HK-2 (cell line): ENCODE data around the gene MROH7.
A peak's percentile ranks its signal among the peaks of the same experiment; 100 is the strongest.

ENCODE experiments used
- DNase-seq: peaks from one replicate; pipeline ENCODE4 v3.0.0-alpha.2; 2018; ENCODE audit not compliant: unreplicated experiment

Gene MROH7

DNA sequence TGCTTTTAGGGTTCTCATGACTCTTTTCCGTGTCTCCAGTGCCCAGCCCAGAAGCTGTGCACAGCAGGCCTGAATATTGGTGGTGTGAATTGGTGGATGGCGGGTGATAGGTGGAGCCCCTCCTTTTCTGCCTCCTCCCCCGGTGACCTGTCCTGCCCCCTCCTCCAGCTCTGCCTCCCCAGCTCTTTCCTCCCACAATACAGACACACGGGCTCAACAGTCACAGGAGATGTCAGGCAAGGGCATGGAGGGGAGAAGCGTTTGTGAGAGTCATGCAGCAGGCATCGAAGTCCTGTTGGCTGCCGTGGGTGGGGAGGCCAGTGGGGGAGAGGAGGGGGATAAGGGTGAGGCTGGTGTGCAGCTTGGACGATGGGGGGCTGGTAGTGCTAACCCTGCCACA is 56.8 kb downstream of the MROH7 start:
- DNase-seq = no peak

DNA sequence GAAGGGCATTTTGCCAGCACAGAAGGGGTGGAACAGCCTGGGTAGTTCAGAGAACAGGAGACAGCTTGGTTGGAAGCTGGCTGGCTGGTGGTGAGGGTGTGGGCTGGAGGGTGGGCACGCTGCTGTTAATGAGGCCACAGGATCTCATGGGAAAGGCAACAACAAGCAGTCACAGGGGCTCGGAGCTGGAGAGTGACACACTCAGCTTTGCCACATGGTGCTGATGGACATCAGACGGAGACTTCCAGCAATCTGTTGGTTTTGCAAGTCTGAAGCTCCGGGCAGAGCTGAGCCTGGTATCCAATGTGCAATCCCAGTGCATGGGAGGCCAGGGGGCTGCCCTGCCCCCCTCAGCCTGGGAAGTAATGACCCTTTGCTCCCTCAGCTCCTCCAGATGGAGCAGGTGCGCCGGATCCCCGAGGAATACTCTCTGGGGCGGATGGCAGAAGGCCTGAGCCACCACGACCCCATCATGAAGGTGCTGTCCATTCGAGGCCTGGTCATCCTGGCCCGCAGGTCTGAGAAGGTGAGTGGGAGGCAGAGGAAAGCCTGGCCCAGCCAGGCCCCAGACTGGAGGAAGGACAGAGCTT is 58.4 kb downstream of the MROH7 start:
- DNase-seq = no peak

DNA sequence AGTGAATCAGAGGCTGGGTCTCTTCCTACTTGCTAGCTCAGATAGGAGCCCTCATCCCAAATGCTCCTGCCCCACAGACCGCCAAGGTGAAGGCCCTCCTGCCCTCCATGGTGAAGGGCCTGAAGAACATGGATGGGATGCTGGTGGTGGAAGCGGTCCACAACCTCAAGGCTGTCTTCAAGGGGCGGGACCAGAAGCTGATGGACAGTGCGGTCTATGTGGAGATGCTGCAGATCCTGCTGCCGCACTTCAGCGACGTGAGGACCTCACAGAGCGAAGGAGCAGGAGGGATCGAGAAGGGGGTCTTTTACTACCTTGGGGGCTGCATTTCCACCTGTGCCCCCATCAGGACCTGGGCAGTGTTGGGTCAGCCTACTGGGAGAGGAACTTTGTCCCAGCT is 59.5 kb downstream of the MROH7 start:
- DNase-seq = no peak

DNA sequence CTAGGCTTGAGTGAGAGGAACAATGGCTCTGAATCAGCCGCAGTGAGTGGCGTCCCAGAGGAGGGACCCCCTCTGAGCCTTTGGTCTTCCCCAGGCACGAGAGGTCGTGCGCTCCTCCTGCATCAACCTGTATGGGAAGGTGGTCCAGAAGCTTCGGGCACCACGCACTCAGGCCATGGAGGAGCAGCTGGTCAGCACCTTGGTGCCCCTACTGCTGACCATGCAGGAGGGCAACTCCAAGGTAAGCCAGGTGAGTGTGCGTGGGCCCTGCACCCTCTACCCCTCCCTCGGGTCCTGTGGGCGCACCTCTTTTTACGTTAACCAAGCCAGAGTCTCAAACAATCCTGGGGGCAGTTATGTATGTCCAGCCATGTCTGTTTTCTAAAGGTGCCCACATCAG is 60.4 kb downstream of the MROH7 start:
- no peak for DNase-seq

DNA sequence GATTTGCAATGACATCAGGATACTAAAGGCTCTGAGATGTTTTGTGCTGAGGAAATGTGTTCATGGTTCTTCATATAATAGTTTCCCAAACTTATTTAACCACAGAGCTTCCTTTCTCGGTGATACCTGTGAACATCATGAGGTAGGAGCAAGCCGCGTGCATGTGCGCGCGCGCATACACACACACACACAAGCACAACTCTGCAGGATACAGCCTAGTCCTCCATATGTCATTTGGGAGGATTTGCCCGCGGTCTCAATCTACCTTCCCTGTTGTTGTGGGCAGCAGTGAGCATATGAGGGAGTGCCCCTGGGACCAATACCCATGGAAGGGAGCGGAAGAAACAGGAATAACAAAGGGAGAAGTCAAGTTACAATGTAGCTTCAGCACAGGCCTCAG is 61.9 kb downstream of the MROH7 start:
- DNase-seq = no peak

DNA sequence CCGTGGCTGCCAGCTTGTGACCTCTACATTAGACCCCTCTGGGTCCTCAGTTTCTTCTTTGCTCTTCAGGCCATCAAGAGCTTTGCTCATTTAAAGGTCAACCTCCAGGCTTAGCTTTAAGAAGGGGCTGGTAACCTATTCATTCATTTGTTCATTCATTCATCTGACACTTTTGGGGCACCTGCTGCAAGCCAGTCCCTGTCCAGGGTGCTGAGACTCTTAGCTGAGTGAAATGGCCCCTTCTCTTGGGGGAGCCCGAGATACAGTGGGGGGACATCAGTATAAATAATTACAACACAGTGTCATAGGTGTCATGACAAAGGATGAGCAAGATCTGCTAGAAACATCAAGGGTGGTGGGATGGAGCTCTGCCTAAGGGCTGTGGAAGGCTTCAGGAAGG is 63.6 kb downstream of the MROH7 start:
- DNase-seq = no peak

DNA sequence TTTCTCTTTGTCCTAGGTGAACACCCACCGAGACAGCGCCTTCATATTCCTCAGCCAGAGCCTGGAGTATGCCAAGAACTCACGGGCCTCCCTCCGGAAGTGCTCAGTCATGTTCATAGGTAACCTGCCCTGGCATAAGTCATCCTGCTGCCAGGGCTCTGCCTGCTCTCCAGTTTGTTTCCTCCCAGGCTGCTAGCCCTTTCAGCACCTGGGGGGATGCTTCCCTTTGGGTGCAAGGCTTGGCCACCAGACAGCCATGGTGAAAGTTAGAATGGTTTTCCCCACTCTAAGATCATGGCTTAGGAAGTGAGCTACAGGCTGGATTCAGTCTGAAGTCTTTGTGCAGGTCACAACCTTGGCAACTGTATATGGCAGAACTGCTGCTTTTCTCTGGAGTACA is 64.8 kb downstream of the MROH7 start:
- DNase-seq = no peak

DNA sequence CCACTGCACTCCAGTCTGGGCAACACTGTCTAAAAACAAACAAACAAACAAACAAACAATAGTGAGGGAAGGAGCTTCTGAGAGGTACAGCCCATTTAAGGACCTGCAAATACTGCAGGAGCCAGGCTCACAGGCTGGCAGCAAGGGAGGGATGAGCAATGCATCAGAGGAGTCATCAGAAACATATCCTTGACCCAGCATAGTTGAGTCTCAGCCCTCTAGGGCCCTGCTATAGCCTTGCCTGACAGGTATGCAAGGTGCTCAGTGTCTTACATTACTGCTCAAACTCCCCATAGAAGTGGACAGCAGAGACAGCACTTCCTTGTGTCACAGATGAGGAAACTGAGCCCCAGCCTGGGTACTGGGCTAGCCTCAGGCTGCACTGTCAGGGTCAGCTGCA is 66.8 kb downstream of the MROH7 start:
- no peak for DNase-seq

DNA sequence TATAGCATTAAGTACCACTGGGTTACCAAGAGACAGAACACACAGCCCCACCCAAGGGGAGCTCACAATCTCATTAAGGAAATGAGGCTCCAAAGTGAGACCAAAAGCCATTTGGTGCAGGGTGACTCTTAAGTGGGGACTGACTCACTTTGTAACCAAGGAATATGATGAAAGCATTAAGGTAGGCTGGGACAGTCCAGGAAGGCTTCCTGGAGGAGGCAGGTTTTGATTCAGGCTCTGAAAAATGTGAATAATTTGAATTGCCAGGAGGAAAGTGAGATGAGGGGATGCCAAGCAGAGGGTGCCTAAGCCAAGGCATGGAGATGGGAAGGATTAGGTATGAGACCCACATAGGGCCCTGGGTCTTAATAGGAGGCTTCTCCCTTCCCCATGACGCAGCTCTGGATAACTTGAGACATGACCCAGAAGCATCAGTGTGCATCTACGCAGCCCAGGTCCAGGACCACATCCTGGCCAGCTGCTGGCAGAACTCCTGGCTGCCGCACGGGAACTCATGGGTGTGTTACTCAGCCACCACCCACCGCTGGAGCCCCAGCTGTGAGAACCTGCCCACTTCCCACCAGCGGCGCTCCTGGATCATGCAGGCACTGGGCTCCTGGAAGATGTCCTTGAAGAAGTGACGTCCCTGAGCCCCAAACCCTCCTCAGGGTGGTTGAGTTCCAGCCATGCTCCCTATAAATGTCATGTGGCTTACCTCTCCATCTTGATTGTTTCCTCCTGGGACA is 68.1 kb downstream of the MROH7 start:
- DNase-seq = no peak

DNA sequence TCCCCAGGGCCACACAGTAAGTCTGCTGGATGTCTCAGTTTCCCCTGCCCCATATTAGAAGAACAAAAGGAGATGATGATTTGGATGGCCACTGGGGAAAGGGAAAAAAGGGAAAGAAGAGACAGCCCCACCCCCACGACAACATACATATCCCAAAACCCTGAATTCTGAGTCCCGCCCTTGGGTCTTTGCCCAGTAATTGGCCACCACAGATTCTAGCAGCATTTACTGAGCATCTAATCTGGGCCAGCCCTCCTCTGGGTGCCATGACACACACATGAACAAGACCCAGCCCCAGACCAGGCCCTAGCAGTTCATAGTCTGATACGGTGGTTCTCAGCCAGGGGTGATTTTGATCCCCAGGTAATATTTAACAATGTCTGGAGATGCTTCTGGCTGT is 68.8 kb downstream of the MROH7 start:
- DNase-seq = no peak

DNA sequence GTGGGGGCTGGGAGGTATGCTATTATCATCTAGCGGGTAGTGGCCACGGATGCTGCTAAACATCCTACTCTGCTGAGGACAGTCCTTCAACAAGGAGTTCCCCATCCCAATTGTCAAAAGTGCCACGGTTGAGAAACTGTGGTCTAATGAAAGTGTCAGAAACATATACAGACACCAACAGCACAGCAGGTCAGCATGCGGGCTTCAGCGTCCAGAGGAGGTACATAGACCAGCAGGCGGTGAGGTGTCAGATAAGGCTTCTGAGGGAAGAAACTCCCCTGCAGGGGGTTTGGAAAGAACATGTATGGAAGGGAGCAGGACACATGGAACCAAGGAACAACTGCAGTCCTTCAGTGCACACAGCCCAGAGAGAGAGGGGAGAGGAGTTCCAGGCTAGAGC is 69.3 kb downstream of the MROH7 start:
- DNase-seq = no peak

DNA sequence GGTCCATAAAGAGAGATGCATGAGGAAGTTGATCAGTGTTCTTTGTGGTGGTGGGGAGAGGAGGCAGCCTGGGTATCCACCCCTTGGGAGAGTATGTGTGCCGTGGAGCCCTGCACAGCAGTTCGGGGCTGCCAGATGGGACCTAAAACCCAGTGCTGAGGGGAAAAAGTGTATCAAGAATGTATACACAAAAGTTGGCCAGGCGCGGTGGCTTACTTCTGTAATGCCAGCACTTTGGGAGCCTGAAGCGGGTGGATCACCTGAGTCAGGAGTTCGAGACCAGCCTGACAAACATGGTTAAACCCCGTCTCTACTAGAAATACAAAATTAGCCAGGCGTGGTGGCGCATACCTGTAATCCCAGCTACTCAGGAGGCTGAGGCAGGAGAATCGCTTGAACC is 70.0 kb downstream of the MROH7 start:
- DNase-seq = no peak

DNA sequence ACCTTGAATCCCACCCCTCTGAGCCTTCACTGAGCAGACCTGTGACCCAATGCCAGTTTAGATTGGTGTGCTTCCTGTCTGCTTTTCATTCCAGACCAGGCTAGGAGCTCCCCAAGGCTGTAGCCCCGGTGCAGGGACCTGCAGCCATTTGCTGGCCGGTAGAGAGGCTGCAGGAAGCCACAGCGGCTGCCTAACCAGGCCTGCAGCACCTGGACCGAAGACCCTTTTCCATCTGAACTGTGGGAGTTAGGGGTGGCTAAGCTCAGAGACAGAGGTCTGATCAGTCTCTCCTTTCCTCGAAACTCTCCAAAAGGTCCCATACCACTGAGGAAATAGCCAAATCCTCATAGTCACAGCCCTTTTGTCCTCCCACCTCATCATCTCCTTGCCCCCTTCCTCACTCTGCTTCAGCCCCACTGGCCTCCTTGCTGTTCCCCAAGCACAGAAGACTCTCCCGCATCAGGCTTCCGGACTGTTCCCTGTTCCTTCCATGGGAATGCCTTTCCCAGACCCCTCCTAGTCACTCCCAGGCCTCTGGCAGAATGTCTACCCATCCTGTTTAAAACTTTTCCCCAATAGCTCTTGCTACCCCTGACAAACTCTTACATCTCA is 73.4 kb downstream of the MROH7 start:
- DNase-seq = no peak

DNA sequence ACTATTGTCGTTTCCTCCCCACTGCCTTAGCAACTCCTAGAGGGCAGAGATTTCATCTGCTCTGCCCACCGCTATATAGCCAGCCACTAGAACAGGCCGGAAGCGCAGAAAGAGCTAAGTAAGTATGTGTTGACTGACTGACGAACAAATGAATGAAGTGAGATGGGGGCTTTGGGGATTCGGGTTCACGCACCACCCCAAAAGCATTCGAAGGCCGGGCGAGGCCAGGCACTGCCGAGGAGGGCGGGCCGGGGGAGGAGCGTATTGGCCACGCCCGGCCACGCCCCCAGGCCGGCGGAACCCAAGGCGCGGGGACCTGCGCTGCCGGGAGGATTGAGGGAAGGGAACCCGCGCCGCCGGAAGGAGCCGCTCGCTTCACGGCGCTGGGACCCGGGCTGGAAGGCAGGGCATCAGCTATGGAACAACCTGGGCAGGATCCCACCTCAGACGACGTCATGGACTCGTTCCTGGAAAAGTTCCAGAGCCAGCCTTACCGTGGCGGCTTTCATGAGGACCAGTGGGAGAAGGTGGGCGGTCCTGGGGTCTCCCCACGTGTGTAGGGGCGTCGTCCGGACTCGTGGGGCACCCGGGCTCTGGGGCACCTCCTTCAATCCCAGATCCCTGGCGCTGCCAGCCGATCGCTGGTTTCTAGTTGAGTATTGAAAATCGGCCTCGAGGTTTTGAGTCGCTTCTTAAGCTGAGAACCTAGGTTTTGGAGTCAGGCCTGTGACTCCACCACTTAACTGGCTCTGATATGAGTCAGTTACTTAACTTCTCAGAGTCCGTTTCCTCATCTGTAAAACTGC is 74.1 kb downstream of the MROH7 start, which contains the start of gene TTC4:
TTC4 (plus strand) TSS at position 369 of the 806 bp plus-strand sequence; CDS start at position 417, 48 bp downstream.
- DNase-seq = peak; percentile 83

DNA sequence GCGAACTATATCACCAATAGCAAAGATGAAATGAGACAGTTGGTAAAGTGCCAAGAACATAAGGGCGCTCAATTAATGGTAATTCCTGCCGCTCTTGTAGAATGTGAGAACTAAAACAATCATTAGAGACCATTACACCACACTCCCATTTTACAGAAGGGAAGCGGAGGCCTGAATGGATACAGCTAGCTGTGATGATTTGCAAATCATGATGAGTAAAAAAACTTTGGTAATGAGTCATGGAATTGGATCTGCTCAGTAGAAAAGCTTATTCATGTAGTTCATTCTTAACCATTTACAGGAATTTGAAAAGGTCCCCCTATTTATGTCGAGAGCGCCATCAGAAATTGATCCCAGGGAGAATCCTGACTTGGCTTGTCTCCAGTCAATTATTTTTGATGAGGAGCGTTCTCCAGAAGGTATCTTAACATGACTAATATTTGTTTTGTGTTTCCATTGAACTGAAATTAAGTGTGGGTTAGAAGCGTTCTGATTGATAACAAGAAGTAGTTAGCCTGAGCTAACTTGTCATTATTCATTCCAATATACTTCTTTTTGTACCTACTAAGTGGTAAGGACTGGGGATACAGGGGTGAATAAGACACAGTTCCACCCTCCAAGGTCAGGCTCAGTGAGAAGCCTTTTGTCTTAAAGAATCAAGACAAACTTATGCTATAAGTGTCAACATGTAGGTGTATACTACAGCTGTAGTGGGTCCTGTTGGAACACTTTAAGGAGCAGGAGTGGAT is 74.9 kb downstream of the MROH7 start:
- no peak for DNase-seq

DNA sequence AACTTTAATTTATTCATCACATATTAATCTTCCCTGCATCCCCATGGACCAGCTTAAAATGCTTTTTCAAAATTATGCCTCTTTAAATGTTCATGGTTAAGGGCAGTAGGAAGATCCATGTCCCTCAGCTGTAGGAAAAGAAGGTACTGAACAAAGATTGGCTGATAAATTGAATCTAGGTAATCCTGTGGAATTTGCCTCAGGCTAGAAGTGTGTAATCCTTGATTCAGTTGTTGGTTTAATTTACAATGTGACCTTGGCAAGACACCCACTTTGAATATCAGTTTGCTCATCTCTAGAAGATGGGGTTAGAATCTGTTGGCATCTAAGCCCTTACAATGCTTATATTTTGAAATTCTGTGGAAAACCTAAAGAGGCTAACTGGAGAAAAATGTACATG is 80.1 kb downstream of the MROH7 start:
- DNase-seq = no peak

DNA sequence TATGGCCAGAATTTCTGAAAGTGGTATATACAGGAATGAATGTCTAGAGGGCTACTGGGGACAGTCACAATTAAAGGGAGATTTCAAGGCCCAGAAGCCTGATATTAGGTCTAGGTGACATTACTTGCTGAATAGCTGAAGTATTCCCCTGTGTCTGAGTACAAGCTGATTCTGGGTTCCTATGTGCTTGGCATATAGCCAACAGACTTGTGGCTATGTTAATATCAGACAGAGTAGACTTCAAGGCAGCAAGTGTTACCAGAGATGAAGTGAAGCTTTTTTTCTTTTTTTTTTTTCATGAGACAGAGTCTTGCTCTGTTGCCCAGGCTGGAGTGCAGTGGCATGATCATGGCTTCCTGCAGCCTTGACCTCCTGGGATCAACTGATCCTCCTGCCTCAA is 82.4 kb downstream of the MROH7 start:
- no peak for DNase-seq

DNA sequence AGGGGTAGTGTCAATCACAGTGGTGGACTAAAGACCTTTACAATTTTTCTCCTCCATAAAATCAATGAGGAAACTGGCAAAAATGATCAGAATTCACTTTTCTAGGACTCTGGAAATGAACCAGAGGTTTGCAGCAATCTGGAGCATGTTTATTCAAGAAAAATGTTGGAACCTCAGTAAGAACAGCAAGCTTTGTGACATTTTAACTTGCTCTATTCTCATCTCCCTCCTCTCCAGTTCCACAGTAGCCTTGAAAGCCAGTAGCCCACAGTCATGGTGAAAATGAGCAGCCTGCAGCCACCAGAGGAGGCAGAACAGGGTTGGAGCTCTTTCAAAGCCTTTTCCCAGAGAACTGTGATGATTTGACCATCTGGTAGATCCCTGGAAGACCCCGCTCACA is 83.2 kb downstream of the MROH7 start:
- DNase-seq = no peak

DNA sequence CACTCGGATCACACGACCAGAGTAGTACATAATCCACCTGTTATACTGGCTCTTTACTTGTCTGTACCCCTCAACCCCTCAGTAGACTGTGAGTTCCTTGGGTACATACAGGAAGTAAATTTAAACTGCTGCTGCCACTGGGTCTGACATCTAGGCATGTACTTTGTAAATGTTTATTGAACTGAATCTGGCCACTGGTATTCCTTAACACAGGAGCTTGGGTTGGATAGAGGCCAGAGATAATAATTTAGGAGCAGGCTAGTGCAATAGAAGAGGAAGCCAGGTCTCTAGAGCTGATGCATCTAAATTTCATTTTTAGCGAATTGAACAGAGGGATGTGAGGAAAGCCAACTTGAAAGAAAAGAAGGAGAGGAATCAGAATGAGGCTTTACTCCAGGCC is 86.4 kb downstream of the MROH7 start:
- DNase-seq = no peak

DNA sequence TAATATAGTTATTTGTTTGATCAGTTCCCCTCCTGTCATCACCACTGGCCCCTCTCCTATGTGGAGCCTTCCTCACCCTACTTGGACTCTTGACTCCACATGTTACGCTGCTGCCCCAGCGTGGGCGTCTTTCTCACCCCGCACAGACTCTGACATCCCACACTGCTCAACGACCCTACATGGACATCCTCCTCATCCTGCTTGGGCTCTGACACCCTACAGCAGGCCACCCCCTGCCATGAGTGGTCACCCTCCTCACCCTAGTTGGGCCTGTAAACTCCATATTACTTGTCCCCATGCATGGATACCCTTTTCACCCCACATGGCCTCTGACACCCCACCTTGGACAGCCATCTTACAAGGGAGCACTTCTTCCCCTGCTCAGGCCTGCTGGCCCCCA is 95.1 kb downstream of the MROH7 start:
- DNase-seq = no peak

DNA sequence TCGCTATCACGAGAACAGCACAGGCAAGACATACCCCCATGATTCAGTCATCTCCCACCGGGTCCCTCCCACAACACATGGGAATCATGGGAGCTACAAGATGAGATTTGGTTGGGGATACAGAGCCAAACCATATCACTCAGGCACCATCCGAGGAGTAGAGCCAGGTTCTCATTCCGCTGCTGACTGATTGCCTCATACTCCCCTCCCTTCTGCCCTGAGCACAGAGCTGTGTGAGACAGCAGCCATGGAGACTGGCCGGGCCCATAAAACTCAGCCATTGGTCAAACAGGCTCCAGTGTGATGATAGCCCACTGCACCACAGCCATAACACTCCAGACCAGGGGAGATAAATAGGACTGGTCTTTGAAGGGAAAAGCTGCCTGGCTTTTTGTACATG is 96.7 kb downstream of the MROH7 start:
- DNase-seq = no peak

DNA sequence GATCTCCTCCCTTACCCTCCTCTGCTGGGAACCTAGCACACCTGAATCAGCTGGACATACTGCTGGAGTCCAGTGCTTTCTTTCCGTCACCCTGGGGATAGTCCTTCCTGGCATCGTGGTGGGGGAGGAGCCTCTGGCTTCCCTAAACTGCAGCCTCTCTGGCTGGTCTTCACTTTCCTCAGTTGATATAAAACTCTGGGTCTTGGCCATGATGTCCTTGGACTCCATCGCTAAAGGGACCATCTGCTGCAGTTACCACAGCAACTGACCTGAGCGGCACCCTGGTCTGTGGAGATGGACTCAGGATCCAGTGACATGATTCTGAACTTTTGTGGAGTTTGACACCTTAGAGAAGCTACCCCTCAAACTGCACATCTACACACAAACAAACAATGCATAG is 99.9 kb downstream of the MROH7 start:
- DNase-seq = no peak
